H1 (cell line): ENCODE results near the gene SHLD1. TPM values are rescaled to one million over a fixed set of nuclear protein-coding genes. Genes with fewer than 3 reads are reported as not detected.

Experiments used
- CTCF ChIA-PET: fragments of 300-600 bp; sonication (Branson Sonifier 250); formaldehyde crosslinking; loops from one replicate; lab custom pipeline; 2021; ENCODE audit not compliant: partially characterized antibody; lab: Charles Lee
- POLR2A ChIA-PET: fragments of 300-600 bp; sonication (Branson Sonifier 250); formaldehyde crosslinking; loops from one replicate; lab custom pipeline; 2021; ENCODE audit warnings: inconsistent platforms; ENCODE audit not compliant: partially characterized antibody; lab: Charles Lee
- DNase-seq, 2 experiments: peaks; one replicate each; pipeline versions ENCODE4 v3.0.0 to v3.0.0-alpha.2; 2010 to 2022; ENCODE audit warnings: low spot score in 2 of 2, low read depth in 1 of 2, mixed read lengths in 1 of 2
- FAIRE-seq: peaks from 2 replicates; lab custom pipeline; 2011; peaks lifted over from hg19 to GRCh38; lab: Jason Lieb, UNC
- H2AFZ ChIP-seq: 2 replicates; pipeline ENCODE4 v1.8.1; 2012; ENCODE audit warnings: low read length, inconsistent platforms
- H2AK5ac ChIP-seq: 2 replicates; pipeline ENCODE4 v1.6.1; 2013; ENCODE audit warnings: low read depth, low read length
- H2BK120ac ChIP-seq: replicated peaks from 2 replicates; pipeline ENCODE3; 2013; ENCODE audit warnings: low read depth, low read length, inconsistent platforms
- H2BK12ac ChIP-seq: 2 replicates; pipeline ENCODE4 v1.6.1; 2013; ENCODE audit warnings: low read depth, low read length
- H2BK15ac ChIP-seq: 2 replicates; pipeline ENCODE4 v1.6.1; 2013; ENCODE audit warnings: low read length
- H2BK20ac ChIP-seq: 2 replicates; pipeline ENCODE4 v1.6.1; 2013; ENCODE audit warnings: low read length
- H2BK5ac ChIP-seq: 2 replicates; pipeline ENCODE4 v1.6.1; 2013; ENCODE audit warnings: low read depth, low read length
- H3K14ac ChIP-seq: 2 replicates; pipeline ENCODE4 v1.6.1; 2013; ENCODE audit warnings: inconsistent platforms; ENCODE audit not compliant: insufficient read length
- H3K18ac ChIP-seq: 2 replicates; pipeline ENCODE4 v1.6.1; 2013; ENCODE audit warnings: low read length; ENCODE audit errors: extremely low read depth
- H3K23ac ChIP-seq: 2 replicates; pipeline ENCODE4 v1.6.1; 2013; ENCODE audit warnings: inconsistent platforms; ENCODE audit not compliant: insufficient read length
- H3K23me2 ChIP-seq: 2 replicates; pipeline ENCODE4 v1.6.1; 2013; ENCODE audit warnings: low read depth, low read length
- H3K27ac ChIP-seq: 2 replicates; pipeline ENCODE4 v1.6.1; 2011; ENCODE audit warnings: low read depth, low read length, inconsistent platforms
- H3K27me3 ChIP-seq, 4 experiments: replicated peaks in 1 of 4; 1 replicate in 1 of 4; 2 replicates in 3 of 4; pipeline versions ENCODE4 v1.6.1 to v1.8.1; 2011 to 2013; ENCODE audit warnings: low read length in 3 of 4, mild to moderate bottlenecking in 3 of 4, inconsistent platforms in 2 of 4, mixed read lengths in 2 of 4, moderate library complexity in 1 of 4; ENCODE audit not compliant: control insufficient read depth in 3 of 4, insufficient read depth in 3 of 4; ENCODE audit errors: extremely low read depth in 1 of 4
- H3K36me3 ChIP-seq, 4 experiments: 2 replicates each; pipeline versions ENCODE4 v1.6.1 to v1.8.1; 2011 to 2013; ENCODE audit warnings: mild to moderate bottlenecking in 4 of 4, low read length in 3 of 4, moderate library complexity in 2 of 4, control low read depth in 1 of 4, inconsistent platforms in 1 of 4; ENCODE audit not compliant: insufficient read depth in 4 of 4, control insufficient read depth in 2 of 4
- H3K4ac ChIP-seq: replicated peaks from 2 replicates; pipeline ENCODE3; 2013; ENCODE audit warnings: low read length, low read depth, mixed read lengths, inconsistent platforms; ENCODE audit not compliant: insufficient read length
- H3K4me1 ChIP-seq, 4 experiments: replicated peaks in 1 of 4; 1 replicate in 1 of 4; 2 replicates in 3 of 4; pipeline versions ENCODE4 v1.6.1 to v1.8.1; 2011 to 2013; ENCODE audit warnings: low read length in 3 of 4, inconsistent platforms in 2 of 4, mixed read lengths in 1 of 4; ENCODE audit not compliant: insufficient read depth in 4 of 4, control insufficient read depth in 3 of 4
- H3K4me2 ChIP-seq, 2 experiments: 2 replicates each; pipeline versions ENCODE4 v1.6.1 to v1.8.1; 2011 to 2013; ENCODE audit warnings: low read depth in 2 of 2, low read length in 2 of 2, control low read depth in 1 of 2, inconsistent platforms in 1 of 2, mild to moderate bottlenecking in 1 of 2; ENCODE audit not compliant: insufficient read depth in 1 of 2
- H3K4me3 ChIP-seq, 4 experiments: fragments of 200-600, 300-600 bp in 1 of 4; sonication (generic), shearing (Covaris generic), sonication (Bioruptor Twin) in 1 of 4; 2 replicates each; pipeline versions ENCODE4 v1.5.1 to v1.8.1; 2011 to 2016; ENCODE audit warnings: low read length in 4 of 4, low read depth in 3 of 4, control low read depth in 2 of 4, inconsistent platforms in 2 of 4, mild to moderate bottlenecking in 2 of 4, mixed read lengths in 1 of 4, moderate library complexity in 1 of 4; ENCODE audit not compliant: insufficient read depth in 2 of 4; ENCODE audit errors: extremely low read depth in 1 of 4
- H3K56ac ChIP-seq: replicated peaks from 2 replicates; pipeline ENCODE3; 2013; ENCODE audit warnings: low read depth, mild to moderate bottlenecking, mixed read lengths, low read length, inconsistent platforms; ENCODE audit not compliant: insufficient read length
- H3K79me1 ChIP-seq: 2 replicates; pipeline ENCODE4 v1.6.1; 2013; ENCODE audit warnings: low read depth, low read length, control low read depth
- H3K79me2 ChIP-seq, 2 experiments: 2 replicates each; pipeline versions ENCODE4 v1.6.1 to v1.8.1; 2012 to 2013; ENCODE audit warnings: low read length in 2 of 2, mild to moderate bottlenecking in 2 of 2, inconsistent platforms in 1 of 2; ENCODE audit not compliant: insufficient read depth in 2 of 2, control insufficient read depth in 1 of 2
- H3K9ac ChIP-seq, 4 experiments: replicated peaks in 1 of 4; 1 replicate in 1 of 4; 2 replicates in 3 of 4; pipeline versions ENCODE4 v1.6.1 to v1.8.1; 2011 to 2013; ENCODE audit warnings: low read depth in 3 of 4, low read length in 3 of 4, control low read depth in 2 of 4, mild to moderate bottlenecking in 2 of 4, moderate library complexity in 2 of 4, inconsistent platforms in 1 of 4; ENCODE audit errors: extremely low read depth in 1 of 4
- H3K9me3 ChIP-seq, 2 experiments: 2 replicates each; pipeline versions ENCODE4 v1.6.1 to v1.8.1; 2012 to 2013; ENCODE audit warnings: mild to moderate bottlenecking in 2 of 2, moderate library complexity in 2 of 2, control low read depth in 1 of 2, inconsistent platforms in 1 of 2, low read depth in 1 of 2, low read length in 1 of 2, mixed read lengths in 1 of 2; ENCODE audit not compliant: insufficient read depth in 2 of 2
- H4K20me1 ChIP-seq, 2 experiments: replicated peaks in 1 of 2; 2 replicates each; pipeline versions ENCODE3 to v1.8.1; 2011 to 2013; ENCODE audit warnings: inconsistent platforms in 2 of 2, low read length in 2 of 2, mild to moderate bottlenecking in 1 of 2; ENCODE audit not compliant: insufficient read depth in 2 of 2, control insufficient read depth in 1 of 2
- H4K5ac ChIP-seq: 2 replicates; pipeline ENCODE4 v1.6.1; 2013; ENCODE audit warnings: low read length, low read depth, mixed read lengths, inconsistent platforms; ENCODE audit not compliant: insufficient read length
- H4K8ac ChIP-seq: 2 replicates; pipeline ENCODE4 v1.8.0; 2013; ENCODE audit warnings: mild to moderate bottlenecking, moderate library complexity, low read length, inconsistent platforms; ENCODE audit not compliant: insufficient read depth; ENCODE audit errors: extremely low read depth
- H4K91ac ChIP-seq: replicated peaks from 2 replicates; pipeline ENCODE3; 2013; ENCODE audit warnings: low read length, mixed read lengths, inconsistent platforms; ENCODE audit not compliant: insufficient read length
- CBX8 ChIP-seq: fragments of 300-800, 300-1000 bp; sonication (generic); IDR thresholded peaks from 2 replicates; pipeline ENCODE4 v1.7.1; 2016; ENCODE audit warnings: low read depth, low read length, borderline replicate concordance
- CEBPB ChIP-seq: IDR thresholded peaks from 2 replicates; pipeline ENCODE4 v1.6.1; 2012; ENCODE audit warnings: low read depth, low read length
- CTBP2 ChIP-seq: IDR thresholded peaks from 2 replicates; pipeline ENCODE4 v1.7.0; 2011; ENCODE audit warnings: borderline replicate concordance, mild to moderate bottlenecking, moderate library complexity, mixed read lengths, low read length; ENCODE audit not compliant: insufficient read depth, insufficient read length
- JUN ChIP-seq: IDR thresholded peaks from 2 replicates; pipeline ENCODE4 v1.6.1; 2011; ENCODE audit warnings: low read depth, mild to moderate bottlenecking, improper control_type of control experiment, low read length
- RAD21 ChIP-seq, 2 experiments: IDR thresholded peaks in 1 of 2; conservative IDR thresholded peaks in 1 of 2; 2 replicates each; pipeline ENCODE4 v1.6.1; 2011; ENCODE audit warnings: low read depth in 2 of 2, low read length in 2 of 2, improper control_type of control experiment in 1 of 2, inconsistent platforms in 1 of 2, mild to moderate bottlenecking in 1 of 2, moderate library complexity in 1 of 2
- SAP30 ChIP-seq: fragments of 300-600 bp; sonication (generic); IDR thresholded peaks from 2 replicates; pipeline ENCODE4 v1.7.1; 2012; ENCODE audit warnings: low read length, moderate library complexity, mild to moderate bottlenecking, inconsistent platforms; ENCODE audit not compliant: insufficient read depth, insufficient replicate concordance
- SIRT6 ChIP-seq: IDR thresholded peaks from one replicate; pipeline ENCODE4 v1.7.1; 2012; ENCODE audit warnings: low read length, inconsistent platforms
- SIX5 ChIP-seq: IDR thresholded peaks from 2 replicates; pipeline ENCODE4 v1.6.1; 2011; ENCODE audit warnings: mild to moderate bottlenecking, low read depth, low read length
- TBP ChIP-seq: IDR thresholded peaks from 2 replicates; pipeline ENCODE4 v1.6.1; 2011; ENCODE audit warnings: low read depth, low read length, improper control_type of control experiment
- YY1 ChIP-seq: IDR thresholded peaks from 2 replicates; pipeline ENCODE4 v1.6.1; 2011; ENCODE audit warnings: low read depth, mild to moderate bottlenecking, low read length
- polyA plus RNA-seq, 7 experiments: library from polyadenylated mRNA; depleted of rRNA in 3 of 7; stranded (reverse) in 5 of 7; unstranded in 2 of 7; fragments of >200 nt in 5 of 7; fragments of 200-250 nt in 2 of 7; gene quantifications; 1 replicate in 5 of 7; 2 replicates in 1 of 7; 4 replicates in 1 of 7; pipeline versions ENCODE4 v1.2.1 to v1.2.3, GENCODE V29; 2011 to 2013; ENCODE audit warnings: missing spikeins in 2 of 7, mixed read lengths in 2 of 7
- total RNA-seq: library from RNA; stranded (reverse); fragmentation: NEBNext Ultra II Directional; extraction: Animal tissue kit (Norgen Biotek cat#: 25700); gene quantifications from 2 replicates; pipeline ENCODE4 v1.2.1, GENCODE V29; 2021
- TF ChIP-seq, protein P1 (sequence below): IDR thresholded peaks from 2 replicates; pipeline ENCODE4 v1.6.1; 2011; ENCODE audit warnings: low read length, improper control_type of control experiment

The SHLD1 gene
- total and polyA plus RNA-seq, 2 of the 8 experiments (the other 6 are each of a cell fraction or from before 2014, with no cell fraction given): 4.2 to 6.5 TPM

- Histone ChIP-seq H3K4me1 (no peaks in the 10 kb centered on the region), H2BK15ac (no peak overlapping the region), H3K18ac (no peak overlapping the region), H3K4me3 (no peak overlapping the region), H3K56ac (no peak overlapping the region), H3K36me3 (no peaks in the 10 kb centered on the region), H2BK12ac (no peak overlapping the region), H3K4me2 (no peak overlapping the region), H2BK5ac (no peak overlapping the region), H3K79me2 (no peaks in the 10 kb centered on the region), H3K4ac (no peak overlapping the region), H3K79me1 (no peaks in the 10 kb centered on the region), H3K9me3 (no peaks in the 10 kb centered on the region), H3K9ac (no peak overlapping the region), H3K27ac (no peak overlapping the region), H4K8ac (no peak overlapping the region), H3K14ac (no peak overlapping the region), H2BK120ac (no peak overlapping the region), H2AFZ (no peak overlapping the region), H3K27me3 (no peaks in the 10 kb centered on the region), H4K91ac (no peak overlapping the region), H4K5ac (no peak overlapping the region), H4K20me1 (no peaks in the 10 kb centered on the region), H2AK5ac (no peak overlapping the region), H2BK20ac (no peak overlapping the region), H3K23me2 (peaks cover 2% of the 10 kb centered on the region; the same call in 1 of the 2 replicates), H3K23ac (no peak overlapping the region)
- no peak for FAIRE-seq
- POLR2A ChIA-PET: no interaction called here
- no peak for DNase-seq
- CTCF ChIA-PET: interaction anchor here (0.6 to 1.6 kb wide), 4 partner anchors 9 to 304 kb away, joined by 3 to 4 read pairs (median 3); no protein-coding TSS in a partner anchor
- TF ChIP-seq SIRT6 (no peak), CBX8 (no peak), CEBPB (no peak), SAP30 (no peak), RAD21 (IDR thresholded peaks at IDR 0.05 in 1 of 2, conservative IDR thresholded peaks at IDR 0.05 in 1 of 2; ENCODE audit: low read depth in 2 of 2, low read length in 2 of 2) (no peak), CTBP2 (no peak), SIX5 (no peak), YY1 (no peak), TBP (no peak), JUN (no peak)
- TF ChIP-seq, protein P1, sequence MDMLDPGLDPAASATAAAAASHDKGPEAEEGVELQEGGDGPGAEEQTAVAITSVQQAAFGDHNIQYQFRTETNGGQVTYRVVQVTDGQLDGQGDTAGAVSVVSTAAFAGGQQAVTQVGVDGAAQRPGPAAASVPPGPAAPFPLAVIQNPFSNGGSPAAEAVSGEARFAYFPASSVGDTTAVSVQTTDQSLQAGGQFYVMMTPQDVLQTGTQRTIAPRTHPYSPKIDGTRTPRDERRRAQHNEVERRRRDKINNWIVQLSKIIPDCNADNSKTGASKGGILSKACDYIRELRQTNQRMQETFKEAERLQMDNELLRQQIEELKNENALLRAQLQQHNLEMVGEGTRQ: no peak
Measured at GRCh38 chr20:5834436-5835005, 84.3 kb downstream of the SHLD1 start.
